ENCODE measurements around the gene LIPC. TPM values are rescaled to one million over a fixed set of nuclear protein-coding genes. Genes with fewer than 3 reads are reported as not detected.

LIPC gene
- total and polyA plus RNA-seq, 10 of the 15 experiments (the other 5 are each of a cell fraction or from before 2014, with no cell fraction given), result 0.06 to 0.31 (median 0.16) TPM; not detected in 1

- no peak for TF ChIP-seq LARP7 (IDR thresholded peaks at IDR 0.05)
- TF ChIP-seq EZH2 (IDR thresholded peaks at IDR 0.05; ENCODE audit: borderline replicate concordance, control insufficient read depth, low read depth, low read length), result no peak
- TF ChIP-seq FOS (IDR thresholded peaks at IDR 0.05; ENCODE audit: borderline replicate concordance, extremely low read depth, insufficient read length), result no peak
- TF ChIP-seq JUNB (IDR thresholded peaks at IDR 0.05), result no peak
- TF ChIP-seq MEF2B (IDR thresholded peaks at IDR 0.05; ENCODE audit: partially characterized antibody, poor library complexity, severe bottlenecking), result no peak
- no peak for TF ChIP-seq PAX5 (IDR thresholded peaks at IDR 0.05; ENCODE audit: borderline replicate concordance, low read depth, low read length)
- TF ChIP-seq RBBP5 (conservative IDR thresholded peaks at IDR 0.05), result no peak
- no peak for TF ChIP-seq SPI1 (IDR thresholded peaks at IDR 0.05; ENCODE audit: borderline replicate concordance, insufficient read depth, low read depth, low read length)
Measured at GRCh38 chr15:58606577-58607080, 174.8 kb downstream of the LIPC start (continued).

GRCh38 chr15:58608129-58608590 is 176.4 kb downstream of the LIPC start:
- FAIRE-seq, result no peak
- H3K27me3 ChIP-seq (replicated peaks in 1 of 2; ENCODE audit: control insufficient read depth in 2 of 2, insufficient read depth in 2 of 2, low read length in 1 of 2), result no peaks in the 10 kb centered on the region
- no peak for ATAC-seq
- no peaks in the 10 kb centered on the region for H3K79me2 ChIP-seq (ENCODE audit: control insufficient read depth, insufficient read depth, low read length)
- ChIA-PET SMC1A (ENCODE audit: uncharacterized antibody, unreplicated experiment) (no interaction called here), CTCF (no interaction called here), RAD21 (ENCODE audit: unreplicated experiment) (no interaction called here), POLR2A (no interaction called here)
- no peak for DNase-seq (ENCODE audit: low read depth, low spot score)
- in situ Hi-C loops (cut with MboI), result no loop called here
- H3K36me3 ChIP-seq (ENCODE audit: control insufficient read depth in 2 of 2, insufficient read depth in 2 of 2, low read length in 1 of 2), result peaks cover 4 to 21% of the 10 kb centered on the region in 2 experiments
- no peak overlapping the region for H3K9ac ChIP-seq (ENCODE audit: control insufficient read depth, insufficient read depth, low read length)
- no peak overlapping the region for H2AFZ ChIP-seq (ENCODE audit: control insufficient read depth, low read depth, low read length)
- WGBS (ENCODE audit: insufficient coverage, insufficient replicate concordance, low lambda C conversion rate, missing lambda C conversion rate), result 87% methylated on average over 5 of the region's 5 CpGs
- no TSS peak for BruUV-seq (replicated peaks)
- no peak overlapping the region for H3K4me3 ChIP-seq
- H4K20me1 ChIP-seq (ENCODE audit: control insufficient read depth, insufficient read depth), result no peaks in the 10 kb centered on the region
- H3K4me1 ChIP-seq (ENCODE audit: control insufficient read depth, insufficient read depth, low read length), result no peaks in the 10 kb centered on the region
- no peak for TF ChIP-seq STAT1 (conservative IDR thresholded peaks at IDR 0.05)
- no peak for TF ChIP-seq ZBED1 (IDR thresholded peaks at IDR 0.05; ENCODE audit: borderline replicate concordance)
- no peak for TF ChIP-seq MEF2A (IDR thresholded peaks at IDR 0.05; ENCODE audit: insufficient read depth, low read depth, low read length)
- no peak for TF ChIP-seq EGR1 (IDR thresholded peaks at IDR 0.05; ENCODE audit: borderline replicate concordance in 1 of 2, low read depth in 2 of 2, low read length in 2 of 2)
- no peak for TF ChIP-seq CREM (IDR thresholded peaks at IDR 0.05; ENCODE audit: low read depth)
- TF ChIP-seq SMAD1 (IDR thresholded peaks at IDR 0.05; ENCODE audit: low read depth, partially characterized antibody), result no peak
- TF ChIP-seq GABPA (IDR thresholded peaks at IDR 0.05; ENCODE audit: low read depth), result no peak
- no peak for TF ChIP-seq PAX8 (IDR thresholded peaks at IDR 0.05)
- no peak for TF ChIP-seq NR2C1 (IDR thresholded peaks at IDR 0.05)
- no peak for TF ChIP-seq ATF3 (IDR thresholded peaks at IDR 0.05; ENCODE audit: borderline replicate concordance, extremely low read depth, low read depth, low read length)
- TF ChIP-seq RFX5 (IDR thresholded peaks at IDR 0.05; ENCODE audit: low read depth, low read length), result no peak
- no peak for TF ChIP-seq CBFB (IDR thresholded peaks at IDR 0.05; ENCODE audit: low read depth)
- no peak for TF ChIP-seq NR2C2 (IDR thresholded peaks at IDR 0.05; ENCODE audit: borderline replicate concordance, control insufficient read depth, insufficient read length, low read depth)
- no peak for TF ChIP-seq SUPT20H (IDR thresholded peaks at IDR 0.05; ENCODE audit: borderline replicate concordance, control insufficient read depth, low read depth, low read length)
- no peak for TF ChIP-seq SRF (IDR thresholded peaks at IDR 0.05; ENCODE audit: low read depth in 2 of 2, low read length in 2 of 2)
- TF ChIP-seq KLF5 (IDR thresholded peaks at IDR 0.05; ENCODE audit: partially characterized antibody), result no peak
- no peak for TF ChIP-seq ZNF274 (IDR thresholded peaks at IDR 0.05; ENCODE audit: insufficient read depth, insufficient read length)
- TF ChIP-seq ZNF24 (IDR thresholded peaks at IDR 0.05), result no peak
- no peak overlapping the region for H3K27ac ChIP-seq (ENCODE audit: control insufficient read depth, insufficient read depth)
- no peak overlapping the region for H3K4me2 ChIP-seq (ENCODE audit: control insufficient read depth, insufficient read depth)
- no peaks in the 10 kb centered on the region for H3K9me3 ChIP-seq (replicated peaks; ENCODE audit: control insufficient read depth, insufficient read depth, low read length)
- intact Hi-C loops (cut with micrococcal nuclease; ENCODE audit: unreplicated experiment), result no loop called here

Measured in GM12878 (cell line).